Tibial nerve (tissue), 4 donors: ENCODE data around the gene NDUFV1.
"Not testable (repeated sequence)": the region's sequence is repeated elsewhere in the genome, so short reads cannot be mapped to it uniquely, and the experiment has no call there.

Source experiments
- CTCF ChIP-seq, 5 experiments: fragments of 200-600 bp in 3 of 5; fragments of 450-650 bp in 2 of 5; sonication (generic) in 3 of 5; IDR thresholded peaks; one replicate each; pipeline ENCODE4 v1.5.1; 2016 to 2019; ENCODE audit warnings: antibody characterized with exemption in 5 of 5, mild to moderate bottlenecking in 3 of 5, moderate library complexity in 2 of 5
- EP300 ChIP-seq, 2 donors: sonication (generic); formaldehyde crosslinking; IDR thresholded peaks; one replicate each; pipeline ENCODE4 v1.6.1; 2017; ENCODE audit warnings: antibody characterized with exemption in 2 of 2, mild to moderate bottlenecking in 1 of 2
- POLR2A ChIP-seq, 2 donors: fragments of 450-650 bp; IDR thresholded peaks; one replicate each; pipeline ENCODE4 v1.6.1; 2017; ENCODE audit warnings: antibody characterized with exemption in 2 of 2, mild to moderate bottlenecking in 2 of 2, moderate library complexity in 2 of 2

DNA sequence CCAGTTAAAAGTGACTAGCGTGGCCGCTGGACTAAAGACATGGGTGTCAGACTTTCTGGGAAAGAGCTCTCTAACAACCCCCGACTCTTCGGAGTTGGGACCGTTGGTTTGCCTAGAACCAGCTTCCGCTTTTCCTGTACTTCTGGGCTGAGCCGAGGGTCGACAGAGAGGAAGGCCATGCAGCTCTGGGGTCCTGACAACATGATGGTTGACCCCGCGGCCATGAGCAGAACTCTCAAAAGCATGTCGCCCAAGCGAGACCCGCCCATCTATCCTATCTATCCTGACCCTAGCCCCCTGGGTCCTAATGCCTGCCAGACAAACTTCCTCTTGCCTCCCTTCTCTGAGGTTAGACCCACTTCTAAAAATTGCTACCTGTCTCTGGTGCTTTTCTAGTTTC is 13.9 kb downstream of the NDUFV1 start:
- not testable (repeated sequence) for TF ChIP-seq POLR2A, CTCF, EP300 (IDR thresholded peaks at IDR 0.05)
